Activated naive CD8-positive, alpha-beta T cell treated with anti-CD3 and anti-CD28 coated beads, Interleukin-2, amount 50 U/mL, for 16 hours (primary cell): ENCODE measurements around the gene FOXL3.

Experiments
- DNase-seq: peaks from one replicate; pipeline ENCODE4 v3.0.0-alpha.2; 2020; ENCODE audit warnings: low read depth, low spot score

FOXL3 gene

DNA sequence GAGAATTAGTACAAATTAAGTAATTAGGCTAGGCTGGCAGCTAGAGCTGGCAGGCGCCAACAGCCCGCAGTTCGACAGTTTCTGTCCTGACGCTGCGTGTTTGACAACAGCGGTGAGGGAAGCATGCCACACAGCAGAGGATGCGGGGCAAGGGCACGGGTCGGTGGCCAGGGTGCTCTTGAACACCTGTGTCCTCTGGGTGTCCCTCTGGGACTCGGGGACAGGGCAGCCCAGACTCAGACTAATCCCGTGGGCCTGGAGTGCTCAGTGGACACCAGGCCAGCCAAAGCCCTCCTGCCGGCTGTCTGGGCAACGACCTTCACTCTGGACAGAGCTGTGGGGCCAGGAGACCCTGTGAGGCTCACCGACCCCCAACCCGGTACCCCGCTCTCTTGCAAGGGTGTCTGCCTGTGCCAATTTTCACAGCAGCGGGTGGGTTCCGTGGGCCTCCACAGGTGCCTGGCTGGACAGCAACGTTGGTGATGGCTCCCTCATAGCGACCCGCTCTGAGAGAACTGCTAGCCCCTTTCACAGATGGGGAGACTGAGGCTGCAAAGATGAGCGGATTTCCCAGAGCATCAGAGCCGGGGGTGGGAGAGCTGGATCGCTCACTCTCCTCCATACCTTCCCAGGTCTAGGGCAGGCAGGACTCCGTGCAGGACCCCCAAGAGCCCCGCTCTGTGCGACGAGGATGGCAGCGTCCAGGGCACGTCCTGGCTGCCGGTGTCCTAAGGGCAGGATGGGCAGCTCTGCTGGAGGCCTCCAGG, 48.5 kb downstream of the FOXL3 start:
- DNase-seq = no peak

DNA sequence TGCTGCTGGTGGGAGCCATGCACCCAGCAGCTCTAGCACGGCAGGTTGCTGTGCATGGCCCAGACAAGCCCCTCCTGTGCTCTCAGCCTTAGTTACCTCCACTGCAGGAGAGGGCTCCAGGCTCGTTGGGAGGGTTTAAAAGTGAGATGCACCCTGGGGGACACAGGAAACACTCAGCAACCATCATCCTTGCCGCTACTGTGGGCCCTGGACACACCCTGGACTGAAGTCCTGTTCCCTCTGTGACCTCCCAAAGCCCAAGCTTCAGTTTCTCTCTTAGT, 49.0 kb downstream of the FOXL3 start:
- DNase-seq = no peak

DNA sequence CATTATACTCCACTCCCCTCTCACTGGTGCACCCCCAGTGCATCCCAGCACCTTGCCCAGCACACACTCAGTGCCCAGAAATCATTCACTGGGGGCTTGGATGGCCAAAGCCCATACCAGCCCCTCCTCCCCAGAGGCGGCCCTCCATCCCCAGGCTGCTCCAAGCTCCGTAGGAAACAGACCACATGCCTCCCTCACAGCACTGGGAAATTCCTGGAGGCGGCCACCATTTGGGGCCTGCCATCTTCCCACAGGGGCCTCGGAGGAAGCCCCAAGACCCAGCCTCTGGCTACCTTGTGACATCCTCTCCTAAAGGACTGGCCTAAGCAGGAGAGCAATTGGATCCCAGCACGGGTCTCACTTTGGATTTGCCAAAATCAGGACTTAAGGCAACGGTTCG, 49.7 kb downstream of the FOXL3 start:
- DNase-seq = no peak

DNA sequence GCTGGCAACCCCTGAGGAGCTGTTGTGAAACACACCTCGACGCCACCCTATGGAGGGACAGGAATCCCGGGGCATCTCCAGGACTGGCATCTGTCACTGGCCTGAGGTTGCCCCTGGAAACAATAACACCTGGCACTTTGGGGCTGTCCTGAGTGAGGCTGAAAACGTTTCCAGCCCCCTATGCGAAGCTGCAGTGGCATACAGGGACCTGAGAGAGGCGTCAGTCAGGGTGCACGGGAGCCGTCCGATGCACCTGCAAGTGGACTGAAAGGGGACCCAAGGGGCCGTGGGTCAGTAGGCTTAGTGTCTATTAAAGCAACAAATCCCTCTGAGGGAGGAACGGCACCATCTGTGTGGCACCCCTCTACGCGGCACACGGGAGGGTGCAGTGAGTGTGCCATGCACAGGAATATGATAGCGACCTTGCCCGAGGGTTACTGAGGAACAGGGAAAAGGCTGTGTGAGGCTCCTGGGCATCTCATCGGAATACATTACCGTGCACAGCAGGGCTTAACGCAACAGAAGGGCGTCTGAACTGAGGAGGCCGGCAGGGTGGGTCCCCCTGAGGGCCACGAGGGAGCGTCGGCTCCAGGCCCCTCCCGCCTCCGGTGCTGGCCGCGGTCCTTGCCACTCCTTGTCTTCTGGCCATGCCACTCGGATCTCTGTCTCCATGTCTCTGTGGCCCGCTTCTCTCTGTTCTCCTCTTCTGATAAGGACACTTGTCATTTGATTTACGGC, 50.4 kb downstream of the FOXL3 start:
- no peak for DNase-seq
